GM21528 (cell line): ENCODE data around the gene PRKCSH.
"Not testable (repeated sequence)": the region's sequence is repeated elsewhere in the genome, so short reads cannot be mapped to it uniquely, and the experiment has no call there.

ENCODE experiments used
- ATAC-seq: cut with Tn5 transposase; IDR thresholded peaks from one replicate; pipeline ENCODE4 v1.9.1; 2021; ENCODE audit warnings: mild to moderate bottlenecking, moderate library complexity; ENCODE audit not compliant: unreplicated experiment, low FRiP score

PRKCSH gene

DNA sequence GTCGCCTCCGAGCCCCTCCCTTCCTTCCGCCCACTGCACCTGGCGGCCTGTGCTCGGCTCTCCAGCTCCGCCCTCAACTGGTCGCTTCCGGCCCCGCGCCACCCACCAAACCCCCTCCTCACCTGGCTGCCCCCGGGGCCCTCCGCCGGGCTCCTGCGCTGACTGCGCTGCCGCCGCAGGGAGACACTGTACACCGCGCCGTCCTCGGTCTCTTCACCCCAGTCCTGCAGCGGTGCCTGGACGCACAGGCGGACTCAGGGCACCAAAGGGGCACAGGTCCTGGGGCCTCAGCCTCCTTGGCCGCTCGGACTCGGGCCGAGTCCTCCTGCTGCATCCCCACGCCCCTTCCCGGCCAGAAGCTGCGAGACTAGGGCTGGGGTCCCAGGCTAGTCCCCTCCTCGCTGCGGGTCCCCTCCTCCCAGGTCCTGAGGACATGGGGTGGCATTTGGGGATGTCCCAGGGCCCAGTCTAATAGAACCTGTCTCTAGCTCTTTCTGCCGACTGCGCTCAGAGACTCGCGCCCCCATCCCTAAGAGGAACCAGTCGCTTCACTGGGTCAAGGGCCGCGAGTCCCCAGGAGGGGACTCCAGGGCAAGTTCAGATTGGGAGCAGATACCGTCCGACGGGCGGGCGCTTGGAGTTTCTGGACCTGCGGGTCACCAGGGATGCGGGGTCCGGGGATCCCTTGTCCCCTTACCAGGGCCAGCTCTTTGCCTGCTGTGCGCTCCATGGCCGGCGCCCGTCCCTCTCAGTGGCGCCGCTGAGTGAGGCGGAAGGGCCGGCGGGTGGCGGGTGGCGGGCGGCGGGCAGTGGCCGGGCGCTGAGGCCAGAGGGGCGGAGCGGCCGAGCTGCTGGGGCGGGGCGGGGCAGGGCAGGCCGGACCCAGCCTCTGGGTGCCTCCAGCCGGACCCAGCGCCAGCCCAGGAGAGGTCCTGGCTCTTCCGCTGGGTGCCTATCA lies 16.6 kb upstream of the PRKCSH start, which contains the start of gene RGL3:
TSS of gene RGL3 (minus strand) at position 766 of the 958 bp plus-strand sequence. CDS start at position 730, 36 bp downstream.
- ATAC-seq: no peak

DNA sequence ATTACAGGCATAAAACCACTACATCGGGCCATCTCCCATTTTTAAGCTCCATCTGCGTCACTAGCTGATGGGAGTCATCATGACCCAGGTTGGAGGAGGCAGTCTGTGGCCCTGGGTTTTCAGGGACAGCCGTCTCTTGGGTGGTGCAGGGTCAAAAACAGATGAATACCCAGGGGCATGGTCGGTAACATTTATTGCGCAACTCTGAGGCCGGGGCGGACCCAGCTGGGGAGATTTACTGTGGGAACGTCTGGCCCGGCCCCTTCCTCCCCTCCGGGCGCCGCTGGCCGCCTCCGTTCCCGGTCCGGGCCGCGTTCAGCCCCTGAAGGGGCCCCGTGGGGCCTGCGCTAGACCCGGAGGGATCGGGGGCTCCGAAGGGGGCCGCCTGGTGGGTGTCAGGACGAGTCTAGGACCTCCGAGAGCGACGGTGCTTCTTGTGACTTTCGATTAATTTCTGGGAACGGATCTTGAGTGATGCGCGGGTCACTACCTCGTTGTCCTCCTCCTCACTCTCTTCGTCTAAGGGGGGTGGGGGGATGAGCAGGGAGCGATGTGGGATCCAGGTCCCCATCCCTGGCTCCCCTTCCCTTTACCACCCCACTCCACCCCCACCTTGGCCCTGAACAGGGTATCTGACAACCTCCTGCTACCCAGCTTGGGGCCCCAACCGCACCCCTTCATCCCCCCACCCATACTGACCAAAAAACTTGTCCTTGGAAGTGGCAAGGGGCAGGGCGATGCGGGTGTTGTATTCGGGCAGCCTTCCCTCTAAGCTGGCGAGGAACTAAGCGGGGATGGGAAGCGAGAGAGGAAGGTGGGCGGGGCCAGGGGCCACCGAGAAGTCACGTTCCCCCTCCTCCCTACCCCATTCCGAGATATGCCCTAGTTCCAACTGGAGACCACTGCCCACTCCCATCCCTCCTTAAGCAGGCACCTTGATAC lies 14.7 kb upstream of the PRKCSH start:
- no peak for ATAC-seq

- no peak for ATAC-seq
Observed at GRCh38 chr19:11421371-11422098, 13.9 kb upstream of the PRKCSH start.

GRCh38 chr19:11422163-11423065 lies 13.0 kb upstream of the PRKCSH start:
- no peak for ATAC-seq

DNA sequence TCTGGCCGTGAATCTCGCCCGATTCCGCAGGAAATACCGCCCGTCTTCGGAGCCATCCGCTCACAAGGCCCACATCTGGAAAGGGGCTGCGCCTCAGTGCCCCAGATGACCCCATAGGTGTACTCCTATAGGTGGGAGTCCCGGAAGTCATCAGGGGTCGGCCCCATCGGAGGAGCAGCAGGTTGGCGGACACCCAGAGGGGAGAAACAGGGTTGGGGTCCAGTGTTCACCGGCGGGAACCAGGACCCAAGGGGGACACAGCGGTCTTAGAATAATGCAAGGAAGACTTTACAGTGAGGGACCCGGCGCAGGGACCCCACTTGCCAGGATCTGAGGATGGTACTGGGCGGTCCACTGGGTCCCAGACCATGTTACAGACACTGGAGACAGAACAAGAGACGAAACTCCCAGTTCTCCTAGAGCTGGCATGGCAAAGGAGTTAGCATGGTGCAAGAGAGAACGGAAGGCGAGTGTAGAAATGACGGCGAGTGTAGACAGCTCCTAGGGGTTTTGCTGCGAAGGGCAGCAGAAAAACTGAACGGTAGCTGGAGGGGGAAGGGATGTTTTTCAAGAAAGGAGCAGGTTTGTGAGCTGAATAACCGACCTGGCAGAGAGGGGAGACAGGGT lies 12.2 kb upstream of the PRKCSH start:
- no peak for ATAC-seq

GRCh38 chr19:11423791-11424181 lies 11.6 kb upstream of the PRKCSH start:
- no peak for ATAC-seq

DNA sequence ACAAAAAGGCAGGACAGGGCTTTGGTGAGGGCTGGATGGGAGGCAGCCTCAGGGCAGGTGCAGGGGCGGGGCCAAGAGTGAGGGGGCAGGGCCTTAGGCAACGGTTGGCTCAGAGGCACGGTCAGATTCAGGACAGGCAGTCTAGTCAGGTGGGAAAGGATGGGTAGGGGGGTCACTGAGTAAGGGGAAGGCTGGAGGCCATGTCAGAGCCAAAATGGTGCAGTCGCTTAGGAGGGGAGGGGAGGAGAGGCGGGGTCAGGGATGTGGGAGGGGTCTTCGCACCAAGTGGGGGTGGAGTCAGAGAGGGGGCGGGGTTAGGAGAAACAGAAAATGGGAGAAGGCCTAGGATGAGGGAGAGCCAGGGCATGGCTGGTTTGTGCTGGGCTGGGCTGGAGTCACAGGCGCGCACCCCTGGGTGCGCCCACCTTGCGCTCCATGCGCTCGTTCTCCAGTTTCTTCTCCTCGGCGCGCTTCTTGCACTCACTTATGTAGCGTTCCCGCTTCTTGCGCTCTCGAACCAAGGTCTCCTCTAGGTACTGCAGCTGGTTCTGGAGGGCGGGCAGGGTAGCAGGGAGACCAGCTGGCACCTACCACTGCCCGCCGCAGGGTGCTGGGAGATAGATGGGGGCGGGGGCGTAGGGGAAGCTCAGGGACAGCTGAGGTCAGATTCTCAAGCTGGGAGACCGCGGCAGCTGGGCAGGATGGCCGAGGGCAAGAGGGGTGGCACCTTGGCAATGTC lies 9.5 kb upstream of the PRKCSH start:
- ATAC-seq: no peak

GRCh38 chr19:11426656-11427055 lies 8.8 kb upstream of the PRKCSH start:
- no peak for ATAC-seq

GRCh38 chr19:11433526-11433925 lies 1.9 kb upstream of the PRKCSH start:
- ATAC-seq: not testable (repeated sequence)

DNA sequence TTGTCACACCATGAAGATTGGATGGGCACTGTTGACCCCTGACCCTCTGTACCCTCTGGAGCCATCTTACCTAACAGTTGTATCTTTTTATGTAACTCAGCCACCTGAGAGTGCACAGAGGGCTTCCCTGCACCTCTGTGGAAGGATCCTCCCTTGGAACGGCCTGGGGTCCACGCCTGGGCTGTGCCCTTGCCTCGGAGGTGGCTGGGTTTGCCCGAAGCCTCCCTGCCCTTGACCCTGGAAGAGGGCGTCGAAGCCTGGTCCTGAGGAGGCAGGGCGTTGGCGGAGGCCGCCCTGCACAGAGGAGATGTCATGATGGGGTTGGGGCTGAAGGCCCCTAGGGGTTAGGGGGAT lies 755 bp upstream of the PRKCSH start:
- ATAC-seq: peak; percentile 17

GRCh38 chr19:11435833-11436313 lies 438 bp downstream of the PRKCSH start:
- ATAC-seq: no peak

DNA sequence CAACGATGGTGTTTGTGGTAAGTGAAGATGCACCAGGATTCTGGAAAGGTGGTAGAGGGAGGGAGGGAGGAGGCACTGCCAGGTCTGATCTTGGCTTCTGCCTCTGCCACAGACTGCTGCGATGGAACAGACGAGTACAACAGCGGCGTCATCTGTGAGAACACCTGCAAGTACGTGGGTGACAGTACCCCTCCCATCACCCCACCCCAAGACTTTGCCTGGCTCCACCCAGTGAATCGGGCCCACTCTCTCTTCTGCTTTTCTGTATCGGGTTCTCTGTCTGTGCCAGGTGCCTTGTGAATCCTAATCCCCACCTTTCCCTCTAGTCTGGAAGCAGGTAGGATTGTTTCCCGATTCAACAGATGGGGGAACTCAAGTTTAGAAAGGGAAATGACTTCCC lies 2.5 kb downstream of the PRKCSH start:
- ATAC-seq: no peak

DNA sequence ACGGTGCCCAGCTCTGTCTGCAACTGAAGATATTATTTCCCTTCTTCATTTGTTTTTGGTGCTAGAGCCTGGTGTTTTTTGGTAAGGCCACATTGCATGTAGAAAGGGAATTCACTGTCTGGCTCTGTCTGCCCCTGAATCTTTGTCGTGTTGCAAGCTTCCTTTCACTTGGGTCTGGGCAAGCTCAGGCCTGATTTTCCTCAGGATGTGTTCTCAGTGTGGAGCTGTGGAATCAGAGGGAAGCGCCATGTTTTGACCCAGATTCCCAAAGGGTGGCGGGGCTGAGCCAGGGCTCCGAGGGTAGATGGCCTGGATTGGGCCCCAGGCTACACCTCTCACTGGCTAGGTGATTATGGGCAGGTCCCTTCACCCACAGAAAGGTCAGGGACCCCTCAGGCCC lies 8.6 kb downstream of the PRKCSH start:
- no peak for ATAC-seq

- ATAC-seq: no peak
Observed at GRCh38 chr19:11445141-11445540, 9.7 kb downstream of the PRKCSH start.

DNA sequence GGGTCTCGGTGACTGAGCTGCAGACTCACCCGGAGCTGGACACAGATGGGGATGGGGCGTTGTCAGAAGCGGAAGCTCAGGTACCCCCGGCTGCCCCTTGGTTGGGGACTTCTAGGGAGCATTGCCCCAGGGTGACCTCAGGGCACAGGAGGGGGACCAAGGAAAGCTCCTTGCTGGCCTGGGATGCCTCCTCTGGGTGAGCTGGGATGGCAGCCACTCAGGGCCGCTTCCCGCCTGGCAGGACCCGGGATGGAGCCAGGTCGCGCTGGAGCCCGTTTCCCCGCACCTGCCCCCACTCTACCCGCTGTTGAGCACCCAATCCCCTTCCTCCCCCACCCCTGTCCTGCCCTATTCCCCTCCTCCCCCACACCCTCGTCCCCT lies 10.8 kb downstream of the PRKCSH start:
- no peak for ATAC-seq

DNA sequence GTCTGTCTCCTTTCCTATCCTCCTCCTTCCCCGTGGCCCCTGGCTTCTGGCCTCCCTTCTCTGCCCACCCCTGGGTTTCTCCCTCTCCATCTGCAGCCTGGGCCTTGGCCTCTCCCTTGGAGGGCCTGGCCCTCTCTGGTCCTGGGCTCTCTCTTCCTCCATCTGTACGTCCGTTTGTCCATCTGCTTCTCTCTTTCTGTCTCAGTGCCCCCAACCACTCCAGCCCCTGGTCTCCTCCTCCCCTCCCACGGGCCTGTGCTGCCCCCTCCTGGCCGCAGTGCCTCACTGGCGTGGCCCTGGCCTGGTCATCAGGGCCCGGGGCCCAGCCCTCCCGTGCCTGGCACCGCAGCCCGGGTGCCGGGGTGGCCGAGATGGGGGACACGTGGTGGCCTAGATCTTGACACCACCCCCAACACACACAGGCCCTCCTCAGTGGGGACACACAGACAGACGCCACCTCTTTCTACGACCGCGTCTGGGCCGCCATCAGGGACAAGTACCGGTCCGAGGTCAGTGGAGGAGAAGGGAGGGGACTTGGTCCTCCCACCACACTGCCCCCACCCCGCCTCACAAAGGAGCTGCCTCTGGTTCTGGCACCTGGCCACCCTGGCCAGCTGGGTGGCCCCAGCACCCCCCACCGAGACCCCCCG lies 11.3 kb downstream of the PRKCSH start:
- no peak for ATAC-seq

GRCh38 chr19:11447347-11448262 lies 12.2 kb downstream of the PRKCSH start:
- no peak for ATAC-seq
